ENCODE measurements around the gene HSPH1. TPM values are rescaled to one million over a fixed set of nuclear protein-coding genes. Genes with fewer than 3 reads are reported as not detected.

The HSPH1 gene
- total RNA-seq, 1 donor from 2014 or later: 176 TPM

GRCh38 chr13:31096654-31097302 lies 64.9 kb downstream of the HSPH1 start:
- Mint-ChIP-seq H3K9me3 (peaks cover 4% of the 10 kb centered on the region), H3K4me1 (ENCODE audit: unreplicated experiment) (peaks cover 13% of the 10 kb centered on the region), H3K36me3 (no peaks in the 10 kb centered on the region), H3K27me3 (peaks cover 63% of the 10 kb centered on the region), H3K27ac (no peak overlapping the region), H3K4me3 (no peak overlapping the region)
- no peak for TF ChIP-seq CTCF (conservative IDR thresholded peaks at IDR 0.05)
- DNase-seq (ENCODE audit: extremely low spot score, unreplicated experiment): no peak

DNA sequence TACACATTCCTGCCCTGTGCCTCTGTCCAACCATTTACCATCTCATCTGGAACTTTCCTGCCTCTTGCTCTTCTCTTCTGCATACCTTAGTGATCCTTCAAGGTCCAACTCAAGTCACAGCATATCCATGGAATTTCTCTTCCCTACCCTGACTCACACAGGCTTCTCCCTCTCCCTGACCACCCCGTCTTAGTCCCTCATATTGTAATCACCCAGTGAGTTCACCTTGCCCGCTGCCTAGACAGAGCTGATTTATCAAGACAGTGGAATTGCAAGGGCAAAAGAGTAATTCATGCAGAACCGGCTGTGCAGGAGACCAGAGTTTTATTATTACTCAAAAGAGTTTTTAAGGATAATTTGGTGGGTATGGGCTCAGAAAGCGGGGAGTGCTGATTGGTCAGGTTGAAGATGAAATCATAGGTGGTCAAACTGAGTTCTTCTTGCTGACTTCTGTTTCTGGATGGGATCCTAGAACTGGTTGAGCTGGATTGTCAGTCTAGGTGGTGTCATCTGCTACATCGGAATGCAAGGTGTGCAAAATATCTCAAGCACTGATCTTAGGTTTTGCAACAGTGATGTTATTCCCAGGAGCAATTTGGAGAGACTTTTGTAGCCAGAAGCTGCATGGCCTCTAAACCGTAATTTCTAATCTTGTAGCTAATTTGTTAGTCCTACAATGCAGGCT lies 67.2 kb downstream of the HSPH1 start:
- Mint-ChIP-seq H3K27ac (peak overlapping the region; percentile 75), H3K9me3 (peaks cover 4% of the 10 kb centered on the region), H3K36me3 (no peaks in the 10 kb centered on the region), H3K4me3 (peak overlapping the region; percentile 2), H3K27me3 (peaks cover 55% of the 10 kb centered on the region), H3K4me1 (ENCODE audit: unreplicated experiment) (peaks cover 28% of the 10 kb centered on the region)
- DNase-seq (ENCODE audit: extremely low spot score, unreplicated experiment): no peak
- TF ChIP-seq CTCF (conservative IDR thresholded peaks at IDR 0.05): no peak

DNA sequence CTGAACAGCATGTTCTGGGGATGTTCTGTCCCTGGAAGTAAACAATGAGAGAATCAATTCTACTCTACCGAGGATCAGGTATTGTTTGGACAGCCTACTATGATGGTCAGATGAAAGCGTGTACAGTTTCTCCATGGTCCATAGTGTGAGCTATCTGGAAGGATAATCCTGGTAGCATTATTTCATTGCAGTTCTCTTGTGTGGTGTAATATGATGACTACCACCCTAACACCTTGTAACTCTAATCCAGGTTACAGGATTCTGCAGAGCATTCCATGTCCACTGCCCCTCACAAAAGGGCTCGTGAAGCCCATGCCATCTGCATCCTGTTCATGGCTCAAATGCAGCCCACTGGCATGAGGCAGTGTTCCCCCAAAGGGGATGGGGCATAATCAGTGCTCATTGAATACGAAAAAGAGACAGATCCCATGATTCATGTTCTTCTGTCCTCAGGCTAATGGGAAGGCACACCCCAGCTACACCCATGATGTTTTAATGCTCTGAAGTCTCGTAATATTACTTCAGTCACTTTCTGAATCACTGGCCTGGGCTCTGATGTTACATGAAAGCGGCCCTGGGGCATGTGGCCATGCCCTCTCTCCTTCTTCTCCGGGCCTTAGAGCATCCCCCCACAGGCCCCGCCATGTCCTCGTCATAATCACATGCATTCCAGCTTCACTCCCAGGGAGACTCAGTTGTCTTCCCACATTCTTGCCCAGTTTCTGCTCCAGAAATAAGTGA lies 68.4 kb downstream of the HSPH1 start:
- no peaks in the 10 kb centered on the region for H3K36me3 Mint-ChIP-seq
- no peak for DNase-seq (ENCODE audit: extremely low spot score, unreplicated experiment)
- H3K4me3 Mint-ChIP-seq: peak overlapping the region; percentile 66
- no peak for TF ChIP-seq CTCF (conservative IDR thresholded peaks at IDR 0.05)
- peaks cover 4% of the 10 kb centered on the region for H3K9me3 Mint-ChIP-seq
- H3K27me3 Mint-ChIP-seq: peaks cover 45% of the 10 kb centered on the region
- H3K27ac Mint-ChIP-seq: peak overlapping the region; percentile 61
- H3K4me1 Mint-ChIP-seq (ENCODE audit: unreplicated experiment): peaks cover 28% of the 10 kb centered on the region

- no peaks in the 10 kb centered on the region for H3K36me3 Mint-ChIP-seq
- H3K4me1 Mint-ChIP-seq (ENCODE audit: unreplicated experiment): peaks cover 28% of the 10 kb centered on the region
- no peak for TF ChIP-seq CTCF (conservative IDR thresholded peaks at IDR 0.05)
- no peak for DNase-seq (ENCODE audit: extremely low spot score, unreplicated experiment)
- no peak overlapping the region for H3K4me3 Mint-ChIP-seq
- H3K27me3 Mint-ChIP-seq: peaks cover 40% of the 10 kb centered on the region
- H3K9me3 Mint-ChIP-seq: peaks cover 4% of the 10 kb centered on the region
- no peak overlapping the region for H3K27ac Mint-ChIP-seq
Observed at GRCh38 chr13:31092646-31093045, 69.1 kb downstream of the HSPH1 start.

DNA sequence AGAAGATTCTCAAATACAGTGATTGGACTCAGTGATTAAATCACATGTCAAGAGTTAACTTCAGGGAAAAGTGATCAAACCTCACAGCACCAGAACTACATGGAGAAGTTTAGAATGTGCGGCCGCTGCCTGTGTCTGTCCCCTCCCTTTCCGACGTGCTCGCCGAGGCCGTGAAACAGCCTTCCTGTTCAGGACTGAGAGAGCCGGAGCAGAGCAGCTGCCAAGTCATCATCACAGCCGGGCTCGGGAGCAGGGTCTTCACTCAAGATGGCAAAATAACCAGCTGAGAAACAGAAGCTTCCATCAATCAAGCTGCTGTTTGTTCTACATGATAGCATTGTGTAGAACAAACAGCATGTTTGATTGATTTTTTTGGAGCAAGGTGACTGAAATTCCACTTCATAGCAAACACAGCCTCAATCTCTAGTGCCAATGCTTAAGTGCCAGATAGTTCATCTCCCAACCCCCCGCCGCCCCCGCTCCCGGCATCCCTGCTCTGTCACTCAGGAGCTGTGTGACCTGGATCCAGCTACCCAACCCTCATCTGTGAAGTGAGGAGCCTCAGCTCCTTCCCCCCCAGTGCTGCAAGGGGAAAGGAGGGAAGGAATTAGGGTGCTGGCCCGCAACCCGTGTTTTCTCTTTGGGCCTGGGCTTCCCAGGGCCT lies 70.6 kb downstream of the HSPH1 start:
- TF ChIP-seq CTCF (conservative IDR thresholded peaks at IDR 0.05): no peak
- Mint-ChIP-seq H3K4me1 (ENCODE audit: unreplicated experiment) (peaks cover 33% of the 10 kb centered on the region), H3K9me3 (peaks cover 4% of the 10 kb centered on the region), H3K4me3 (peak overlapping the region; percentile 31), H3K36me3 (no peaks in the 10 kb centered on the region), H3K27ac (peak overlapping the region; percentile 51), H3K27me3 (peaks cover 43% of the 10 kb centered on the region)
- DNase-seq (ENCODE audit: extremely low spot score, unreplicated experiment): no peak
